Cardiac fibroblast (primary cell): ENCODE data around the gene SLC16A7.

Experiments
- DNase-seq, 2 donors: peaks; one replicate each; pipeline versions ENCODE4 v3.0.0 to v3.0.0-alpha.2; 2010; ENCODE audit warnings: low read depth in 2 of 2
- H3K4me3 ChIP-seq, 2 donors: replicated peaks in 1 of 2; 1 replicate in 1 of 2; 2 replicates in 1 of 2; pipeline ENCODE4 v1.5.1; 2011; ENCODE audit warnings: low read depth in 2 of 2, low read length in 2 of 2, mild to moderate bottlenecking in 2 of 2, moderate library complexity in 1 of 2
- TF ChIP-seq, protein P1 (sequence below): IDR thresholded peaks from one replicate; pipeline ENCODE4 v1.5.1; 2011; ENCODE audit warnings: low read depth, mild to moderate bottlenecking, low read length, inconsistent platforms

SLC16A7 gene

DNA sequence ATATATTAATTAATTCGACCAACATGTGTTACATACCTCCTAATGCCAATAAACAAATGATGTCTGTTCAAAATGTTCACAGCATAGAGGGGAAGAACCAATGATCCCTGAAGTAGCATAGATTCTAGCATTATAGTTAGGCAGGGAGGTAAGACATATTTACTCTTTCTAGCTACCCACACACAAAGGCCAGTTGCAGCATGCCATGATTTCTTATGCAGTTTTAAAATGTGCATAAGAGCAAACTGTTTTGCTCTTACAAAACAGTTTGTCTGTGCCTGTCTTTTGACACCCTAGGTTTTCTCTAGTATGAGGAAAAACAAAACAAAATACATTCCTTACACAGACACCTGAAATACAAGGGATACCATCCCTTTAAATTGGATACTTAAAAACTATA lies 61.9 kb downstream of the SLC16A7 start:
- TF ChIP-seq, protein P1, sequence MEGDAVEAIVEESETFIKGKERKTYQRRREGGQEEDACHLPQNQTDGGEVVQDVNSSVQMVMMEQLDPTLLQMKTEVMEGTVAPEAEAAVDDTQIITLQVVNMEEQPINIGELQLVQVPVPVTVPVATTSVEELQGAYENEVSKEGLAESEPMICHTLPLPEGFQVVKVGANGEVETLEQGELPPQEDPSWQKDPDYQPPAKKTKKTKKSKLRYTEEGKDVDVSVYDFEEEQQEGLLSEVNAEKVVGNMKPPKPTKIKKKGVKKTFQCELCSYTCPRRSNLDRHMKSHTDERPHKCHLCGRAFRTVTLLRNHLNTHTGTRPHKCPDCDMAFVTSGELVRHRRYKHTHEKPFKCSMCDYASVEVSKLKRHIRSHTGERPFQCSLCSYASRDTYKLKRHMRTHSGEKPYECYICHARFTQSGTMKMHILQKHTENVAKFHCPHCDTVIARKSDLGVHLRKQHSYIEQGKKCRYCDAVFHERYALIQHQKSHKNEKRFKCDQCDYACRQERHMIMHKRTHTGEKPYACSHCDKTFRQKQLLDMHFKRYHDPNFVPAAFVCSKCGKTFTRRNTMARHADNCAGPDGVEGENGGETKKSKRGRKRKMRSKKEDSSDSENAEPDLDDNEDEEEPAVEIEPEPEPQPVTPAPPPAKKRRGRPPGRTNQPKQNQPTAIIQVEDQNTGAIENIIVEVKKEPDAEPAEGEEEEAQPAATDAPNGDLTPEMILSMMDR: no peak
- DNase-seq: no peak
- H3K4me3 ChIP-seq: no peak overlapping the region

DNA sequence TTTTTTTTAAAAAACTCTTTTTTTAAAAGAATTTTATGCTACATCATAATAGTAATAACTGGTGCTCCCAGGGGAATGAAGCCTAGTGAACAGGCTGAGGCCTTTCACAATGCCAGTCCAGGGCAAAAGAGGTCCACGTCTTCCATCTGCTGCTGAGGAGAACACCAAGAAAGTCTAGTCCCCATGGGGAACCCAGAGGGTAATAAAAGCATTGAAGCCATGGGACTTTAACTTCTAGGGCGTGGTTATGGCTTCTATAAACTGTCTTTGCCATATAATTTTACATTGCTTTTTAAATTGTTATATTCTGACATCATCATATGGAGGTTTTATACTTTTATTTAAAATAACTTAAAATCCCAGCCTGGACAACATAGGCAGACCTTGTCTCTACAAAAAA lies 64.3 kb downstream of the SLC16A7 start:
- TF ChIP-seq, protein P1: no peak

DNA sequence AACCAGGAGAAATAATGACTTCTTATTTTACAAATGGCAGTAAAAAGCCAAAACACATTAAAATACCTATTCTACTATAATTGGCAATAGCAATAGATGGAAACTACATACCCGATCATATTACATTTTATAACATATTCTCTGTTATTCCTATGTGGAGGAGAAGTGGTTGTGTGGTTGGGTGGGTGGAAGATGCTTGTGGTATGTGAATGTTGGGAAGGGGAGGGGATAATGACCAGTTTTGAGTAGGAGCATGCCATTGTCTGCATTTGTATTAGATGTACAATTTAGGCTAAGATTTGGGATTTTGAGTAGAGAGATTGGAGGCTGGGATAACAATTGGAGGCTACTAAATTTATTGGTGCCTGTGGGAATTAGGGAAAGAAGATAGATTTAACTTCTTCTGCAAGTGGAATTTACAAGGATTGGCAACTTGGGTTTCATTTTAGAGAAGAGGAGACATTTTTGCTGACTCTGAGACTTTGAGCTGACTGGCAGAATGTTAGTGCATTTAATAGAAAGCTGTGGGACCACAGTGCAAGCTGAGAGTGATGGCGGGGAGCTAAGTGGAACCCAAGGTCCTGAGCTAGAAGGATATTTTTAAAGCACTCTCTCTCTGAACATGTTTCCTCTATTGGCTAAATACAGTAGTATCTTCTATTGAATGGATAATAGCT lies 65.2 kb downstream of the SLC16A7 start:
- no peak for DNase-seq
- H3K4me3 ChIP-seq: no peak overlapping the region
- TF ChIP-seq, protein P1: no peak

More for the DNA sequence above, 64.3 kb downstream of the SLC16A7 start:
- DNase-seq: peak in 1 of 2 donors; percentile 51
- H3K4me3 ChIP-seq: no peak overlapping the region

DNA sequence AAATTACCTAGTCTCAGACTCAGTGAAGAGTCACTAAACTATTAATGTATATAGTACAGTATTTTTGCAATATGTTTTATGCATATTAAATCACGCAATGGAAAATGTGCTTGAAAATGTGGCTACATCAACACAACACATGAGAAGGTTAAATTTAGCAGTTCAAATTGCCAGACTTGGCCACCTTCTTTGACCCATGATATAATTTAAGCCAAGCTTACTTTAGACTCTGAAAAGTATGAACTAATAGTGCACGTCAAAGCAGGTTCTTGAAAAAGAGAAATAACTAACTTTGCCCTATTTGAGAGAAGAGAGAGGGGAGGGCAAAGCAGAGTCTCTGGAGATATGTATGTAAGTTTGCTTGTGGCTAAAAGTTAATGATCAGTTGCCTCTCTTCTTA lies 68.7 kb downstream of the SLC16A7 start:
- TF ChIP-seq, protein P1: no peak
- DNase-seq: no peak

DNA sequence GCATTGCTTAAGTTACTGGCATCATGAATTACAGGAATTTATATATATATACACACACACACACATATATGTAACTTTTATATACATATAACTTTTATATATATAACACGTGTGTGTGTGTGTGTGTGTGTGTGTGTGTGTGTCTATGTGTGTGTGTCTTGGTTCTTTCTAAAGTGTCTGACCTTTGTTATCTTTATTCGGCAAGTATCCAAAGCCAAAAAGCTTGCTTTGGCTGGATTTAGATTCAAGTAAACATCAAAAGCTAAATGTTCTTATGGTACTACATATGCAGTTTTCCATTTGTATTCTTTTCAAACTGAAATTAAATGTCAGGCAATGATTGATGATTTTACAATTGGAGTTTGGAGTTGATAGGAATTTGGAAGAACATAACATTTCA lies 69.9 kb downstream of the SLC16A7 start:
- no peak overlapping the region for H3K4me3 ChIP-seq
- TF ChIP-seq, protein P1: no peak
- no peak for DNase-seq

More for the DNA sequence above, 68.7 kb downstream of the SLC16A7 start:
- no peak overlapping the region for H3K4me3 ChIP-seq

DNA sequence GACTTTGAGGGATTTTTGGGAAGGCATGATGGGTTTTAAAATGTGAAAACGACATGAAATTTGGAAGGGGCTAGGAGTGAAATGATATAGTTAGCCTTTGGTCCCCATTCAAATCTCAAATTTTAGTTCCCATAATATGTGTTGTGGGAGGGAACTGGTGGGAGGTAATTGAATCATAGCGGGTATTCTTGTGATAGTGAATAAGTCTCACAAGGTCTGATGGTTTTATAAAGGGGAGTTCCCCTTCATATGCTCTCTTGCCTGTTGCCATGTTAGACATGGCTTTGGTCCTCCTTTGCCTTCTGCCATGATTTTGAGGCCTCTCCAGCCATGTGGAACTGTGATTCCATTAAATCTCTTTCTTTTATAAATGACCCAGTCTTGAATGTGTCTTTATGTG lies 72.8 kb downstream of the SLC16A7 start:
- no peak overlapping the region for H3K4me3 ChIP-seq
- TF ChIP-seq, protein P1: no peak
- no peak for DNase-seq

DNA sequence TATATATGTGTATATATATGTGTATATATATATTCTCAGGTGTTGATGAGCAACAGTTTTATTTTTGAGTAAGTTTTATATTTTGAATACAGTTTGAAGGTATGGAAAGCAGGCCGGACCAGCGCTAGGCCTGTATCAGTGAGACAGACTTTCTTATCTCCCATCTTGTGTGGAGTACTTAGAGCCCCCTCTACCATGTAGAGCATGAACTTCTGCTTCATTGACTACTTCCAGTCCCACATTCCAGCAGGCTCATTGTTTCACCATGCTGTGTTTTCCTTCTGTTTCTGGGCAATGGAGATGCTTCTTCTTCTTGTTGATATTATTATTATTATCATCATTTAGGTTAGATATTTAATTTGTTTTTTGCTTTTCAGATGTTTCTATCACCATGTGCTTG lies 76.4 kb downstream of the SLC16A7 start:
- no peak for DNase-seq
- TF ChIP-seq, protein P1: no peak

More for the DNA sequence above, 76.4 kb downstream of the SLC16A7 start:
- no peak overlapping the region for H3K4me3 ChIP-seq
